Measurements from ENCODE around the gene TOMM6.

DNA sequence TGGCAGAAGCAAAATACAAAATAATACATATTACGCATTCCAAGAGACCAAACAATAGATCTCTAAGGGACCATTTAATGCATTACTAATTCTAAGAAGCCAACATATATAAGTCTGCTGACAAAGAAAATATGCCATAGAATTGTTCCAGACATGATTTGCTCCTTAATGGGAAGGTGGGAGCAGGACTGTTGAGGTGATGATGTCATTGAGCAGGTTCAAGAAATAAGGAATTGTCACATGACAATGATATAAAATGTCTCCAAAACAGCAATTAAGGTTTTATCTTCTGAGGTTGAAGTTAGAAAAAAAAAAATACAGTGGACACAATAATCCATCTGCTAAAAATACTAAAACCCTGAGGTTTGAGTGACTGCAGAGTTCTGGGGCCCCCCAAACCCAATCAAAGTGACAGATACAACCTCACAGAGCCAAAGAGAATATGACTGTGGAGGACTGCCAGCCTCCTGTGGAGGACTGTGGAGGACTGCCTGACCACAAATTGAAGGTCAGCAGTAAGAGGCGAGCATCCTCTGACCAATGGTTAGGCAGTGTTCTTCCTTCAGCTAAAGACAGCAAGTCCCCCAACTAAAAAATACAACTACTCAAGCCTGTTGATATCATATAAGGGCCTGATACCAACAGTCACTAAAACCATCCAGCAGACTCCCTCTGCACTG is 39.0 kb downstream of the TOMM6 start:
- TF ChIP-seq CTCF (IDR thresholded peaks at IDR 0.05): no peak
- TF ChIP-seq REST (IDR thresholded peaks at IDR 0.05; ENCODE audit: insufficient read depth in 1 of 2, low read depth in 2 of 2, low read length in 1 of 2): no peak
- no peak for TF ChIP-seq SIN3A (IDR thresholded peaks at IDR 0.05; ENCODE audit: borderline replicate concordance, insufficient read depth, low read depth, low read length)
- TF ChIP-seq TCF7L2 (IDR thresholded peaks at IDR 0.05; ENCODE audit: low read depth, low read length): no peak
